Retina (tissue), 1 donor: ENCODE data around the gene CFAP45.
A peak's percentile ranks its signal among the peaks of the same experiment; 100 is the strongest.

Experiments used
- DNase-seq: peaks from one replicate; pipeline ENCODE4 v3.0.0-alpha.2; 2016

Gene CFAP45

GRCh38 chr1:159870704-159871103 is 29.3 kb downstream of the CFAP45 start:
- no peak for DNase-seq

- no peak for DNase-seq
These were observed 30.4 kb downstream of the CFAP45 start for GRCh38 chr1:159869607-159870006.

GRCh38 chr1:159869173-159869572 is 30.8 kb downstream of the CFAP45 start:
- DNase-seq = no peak

GRCh38 chr1:159868766-159869165 is 31.2 kb downstream of the CFAP45 start:
- DNase-seq = no peak

GRCh38 chr1:159867664-159868026 is 32.3 kb downstream of the CFAP45 start:
- DNase-seq = no peak

GRCh38 chr1:159866905-159867663 is 32.9 kb downstream of the CFAP45 start:
- no peak for DNase-seq

GRCh38 chr1:159866066-159866465 is 33.9 kb downstream of the CFAP45 start:
- DNase-seq = no peak

GRCh38 chr1:159864262-159864661 is 35.7 kb downstream of the CFAP45 start:
- DNase-seq = no peak

- no peak for DNase-seq
These were observed 37.4 kb downstream of the CFAP45 start, which contains the start of gene VSIG8 for GRCh38 chr1:159862557-159862956. VSIG8 (minus strand) TSS chr1:159862657; CDS start chr1:159862521, 136 bp downstream.

GRCh38 chr1:159862031-159862430 is 37.9 kb downstream of the CFAP45 start:
- DNase-seq = no peak

- DNase-seq = no peak
These were observed 38.7 kb downstream of the CFAP45 start for GRCh38 chr1:159861218-159861617.

- DNase-seq = no peak
These were observed 39.5 kb downstream of the CFAP45 start for GRCh38 chr1:159860456-159860855.

- DNase-seq = no peak
These were observed 40.1 kb downstream of the CFAP45 start for GRCh38 chr1:159859767-159860322.

GRCh38 chr1:159857889-159858288 is 42.1 kb downstream of the CFAP45 start:
- no peak for DNase-seq

GRCh38 chr1:159856576-159856975 is 43.4 kb downstream of the CFAP45 start:
- DNase-seq = no peak

GRCh38 chr1:159855709-159856108 is 44.3 kb downstream of the CFAP45 start:
- peak; percentile 36 for DNase-seq

- peak; percentile 91 for DNase-seq
These were observed 45.2 kb downstream of the CFAP45 start for GRCh38 chr1:159854693-159855192.

- no peak for DNase-seq
These were observed 45.8 kb downstream of the CFAP45 start for GRCh38 chr1:159854116-159854692.

- peak; percentile 11 for DNase-seq
These were observed 46.4 kb downstream of the CFAP45 start for GRCh38 chr1:159853417-159854115.

- DNase-seq = no peak
These were observed 48.6 kb downstream of the CFAP45 start for GRCh38 chr1:159851407-159851806.

GRCh38 chr1:159849626-159850366 is 50.2 kb downstream of the CFAP45 start:
- no peak for DNase-seq

- no peak for DNase-seq
These were observed 51.6 kb downstream of the CFAP45 start for GRCh38 chr1:159848326-159848725.

GRCh38 chr1:159847231-159847630 is 52.7 kb downstream of the CFAP45 start:
- no peak for DNase-seq
